GM20000 (cell line): ENCODE data around the gene MYBBP1A.

ENCODE experiments used
- DNase-seq: peaks from one replicate; pipeline ENCODE4 v3.0.0; 2012; ENCODE audit warnings: low spot score
- TF ChIP-seq, protein P1 (sequence below): IDR thresholded peaks from 2 replicates; pipeline ENCODE4 v1.5.1; 2012; ENCODE audit warnings: mild to moderate bottlenecking, control low read depth; ENCODE audit errors: extremely low read depth, missing control alignments

Gene MYBBP1A

DNA sequence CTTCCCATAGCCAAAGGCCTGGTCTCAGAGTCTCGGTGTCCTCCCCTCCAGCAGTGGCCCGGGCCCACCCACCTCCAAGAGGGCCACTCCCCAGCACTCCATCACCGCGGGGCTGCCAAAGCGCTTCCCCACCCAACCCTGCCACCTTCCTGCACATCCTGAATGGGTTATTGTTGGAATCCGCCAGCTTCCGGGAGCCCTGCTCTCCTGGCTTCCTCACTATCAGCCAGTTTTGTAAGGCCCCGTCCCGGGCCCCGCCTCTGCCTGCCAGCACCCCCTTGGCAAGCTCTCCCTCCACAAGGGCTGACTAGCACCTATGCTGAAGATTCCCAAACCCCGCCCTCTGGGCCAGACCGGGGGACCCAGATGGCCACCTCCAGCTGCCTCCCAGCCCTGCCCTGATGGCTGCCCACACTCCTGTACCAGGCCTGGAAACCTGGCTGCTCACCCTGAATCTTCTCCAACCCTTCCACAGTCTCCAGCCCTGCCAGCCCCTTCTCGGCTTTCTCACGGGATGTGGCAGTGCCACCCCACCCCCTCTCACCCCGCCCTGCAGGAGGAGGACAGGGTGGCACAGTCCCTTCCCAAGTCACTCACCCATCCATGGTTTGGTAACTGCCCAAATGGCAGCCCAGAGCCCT lies 14.4 kb downstream of the MYBBP1A start:
- TF ChIP-seq, protein P1, sequence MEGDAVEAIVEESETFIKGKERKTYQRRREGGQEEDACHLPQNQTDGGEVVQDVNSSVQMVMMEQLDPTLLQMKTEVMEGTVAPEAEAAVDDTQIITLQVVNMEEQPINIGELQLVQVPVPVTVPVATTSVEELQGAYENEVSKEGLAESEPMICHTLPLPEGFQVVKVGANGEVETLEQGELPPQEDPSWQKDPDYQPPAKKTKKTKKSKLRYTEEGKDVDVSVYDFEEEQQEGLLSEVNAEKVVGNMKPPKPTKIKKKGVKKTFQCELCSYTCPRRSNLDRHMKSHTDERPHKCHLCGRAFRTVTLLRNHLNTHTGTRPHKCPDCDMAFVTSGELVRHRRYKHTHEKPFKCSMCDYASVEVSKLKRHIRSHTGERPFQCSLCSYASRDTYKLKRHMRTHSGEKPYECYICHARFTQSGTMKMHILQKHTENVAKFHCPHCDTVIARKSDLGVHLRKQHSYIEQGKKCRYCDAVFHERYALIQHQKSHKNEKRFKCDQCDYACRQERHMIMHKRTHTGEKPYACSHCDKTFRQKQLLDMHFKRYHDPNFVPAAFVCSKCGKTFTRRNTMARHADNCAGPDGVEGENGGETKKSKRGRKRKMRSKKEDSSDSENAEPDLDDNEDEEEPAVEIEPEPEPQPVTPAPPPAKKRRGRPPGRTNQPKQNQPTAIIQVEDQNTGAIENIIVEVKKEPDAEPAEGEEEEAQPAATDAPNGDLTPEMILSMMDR, result no peak
- DNase-seq, result no peak

- TF ChIP-seq, protein P1, result no peak
- no peak for DNase-seq
Measured at GRCh38 chr17:4540224-4540651, 14.9 kb downstream of the MYBBP1A start.

DNA sequence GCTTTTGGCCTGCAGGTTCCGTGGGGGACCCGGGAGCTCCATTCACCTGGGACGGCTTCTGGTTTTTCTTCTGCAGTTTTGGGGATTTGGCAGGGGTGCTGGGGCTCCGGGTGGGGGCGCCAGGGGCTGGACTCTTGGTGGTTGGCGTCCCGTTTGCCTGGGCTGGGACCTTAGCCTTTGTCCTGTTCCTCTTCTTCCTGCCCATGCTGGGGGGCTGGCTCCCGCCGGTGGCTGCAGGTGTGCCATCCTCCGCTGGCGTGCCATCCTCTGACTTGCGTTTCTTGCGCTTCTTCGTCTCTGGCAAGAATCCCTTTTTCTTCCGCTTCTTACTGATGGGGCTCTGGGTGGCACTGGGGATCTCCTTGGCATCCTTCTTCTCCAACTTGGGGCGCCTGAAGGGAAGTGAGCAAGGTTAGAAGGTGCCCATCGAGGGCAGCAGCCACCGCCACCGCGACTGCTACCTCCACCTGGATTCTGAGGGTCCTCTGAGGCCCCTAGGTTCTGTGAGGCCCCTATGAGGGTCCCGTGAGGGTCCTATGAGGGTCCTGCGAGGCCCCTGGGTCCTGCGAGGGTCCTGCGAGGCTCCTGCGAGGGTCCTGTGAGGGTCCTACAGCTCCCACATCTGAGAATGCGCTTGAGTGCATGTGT lies 15.5 kb downstream of the MYBBP1A start:
- DNase-seq, result no peak
- TF ChIP-seq, protein P1, result no peak

GRCh38 chr17:4539025-4539424 lies 16.2 kb downstream of the MYBBP1A start:
- DNase-seq, result no peak
- TF ChIP-seq, protein P1, result no peak

- TF ChIP-seq, protein P1, result no peak
- DNase-seq, result no peak
Measured at GRCh38 chr17:4538236-4539002, 16.8 kb downstream of the MYBBP1A start.

DNA sequence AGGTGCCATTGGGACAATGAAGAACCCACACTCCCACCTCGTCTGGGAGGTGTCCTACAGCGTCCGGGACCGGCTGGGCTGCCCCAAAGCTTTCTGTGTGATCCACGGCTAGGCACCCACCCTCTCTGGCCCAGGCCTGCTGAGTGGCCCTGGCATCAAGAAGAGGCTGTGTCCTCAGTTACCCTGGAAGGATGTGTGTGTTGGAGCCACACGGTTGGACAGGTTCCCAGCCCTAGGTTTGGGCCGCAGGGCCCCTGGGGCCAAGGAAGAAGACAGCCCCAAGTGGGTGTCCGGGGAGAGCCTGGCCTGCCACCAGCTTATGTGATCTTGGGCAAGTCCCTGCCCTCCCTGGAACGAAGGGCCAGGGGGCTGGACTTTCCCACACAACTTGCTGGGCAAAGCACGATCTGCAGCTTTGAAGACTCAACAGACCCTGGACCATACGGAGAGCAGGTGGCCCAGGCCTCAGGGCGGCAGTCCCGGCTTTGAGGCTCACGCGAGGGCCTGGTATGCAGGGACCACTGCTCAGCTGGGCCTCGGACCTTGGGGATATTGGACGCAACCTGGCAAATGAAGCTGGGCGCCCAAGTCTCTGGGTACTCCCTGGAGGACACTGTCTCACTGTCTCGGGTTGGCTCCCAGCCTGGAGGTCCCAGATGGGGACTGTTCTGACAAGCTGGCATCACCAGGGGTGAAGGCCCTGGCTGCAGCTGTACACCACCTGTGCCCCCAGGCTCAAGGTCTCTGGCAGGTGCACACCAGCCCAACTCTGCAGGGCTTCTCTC lies 17.5 kb downstream of the MYBBP1A start:
- TF ChIP-seq, protein P1, result no peak
- DNase-seq, result no peak
